Astrocyte (in vitro differentiated cells and primary cell): ENCODE results near the gene LRP1B. TPM values are rescaled to one million over a fixed set of nuclear protein-coding genes. Genes with fewer than 3 reads are reported as not detected.

ENCODE experiments used
- DNase-seq: peaks from one replicate; pipeline ENCODE4 v3.0.0-alpha.2; 2010; ENCODE audit warnings: low read depth
- FAIRE-seq: peaks from 2 replicates; lab custom pipeline; 2011; peaks lifted over from hg19 to GRCh38; lab: Jason Lieb, UNC
- H2AFZ ChIP-seq: 2 replicates; pipeline ENCODE4 v1.6.0; 2012; ENCODE audit warnings: low read depth, low read length, inconsistent platforms
- H3K27ac ChIP-seq: 2 replicates; pipeline ENCODE4 v1.5.1; 2011; ENCODE audit warnings: low read depth, low read length, inconsistent platforms
- H3K27me3 ChIP-seq: 2 replicates; pipeline ENCODE4 v1.6.0; 2011; ENCODE audit warnings: low read length, inconsistent platforms; ENCODE audit not compliant: insufficient read depth
- H3K36me3 ChIP-seq: 2 replicates; pipeline ENCODE4 v1.5.1; 2011; ENCODE audit warnings: low read length, inconsistent platforms; ENCODE audit not compliant: insufficient read depth
- H3K4me1 ChIP-seq: 2 replicates; pipeline ENCODE4 v1.5.1; 2011; ENCODE audit warnings: low read length, inconsistent platforms; ENCODE audit not compliant: insufficient read depth
- H3K4me2 ChIP-seq: 2 replicates; pipeline ENCODE4 v1.6.0; 2012; ENCODE audit warnings: low read length, inconsistent platforms
- H3K4me3 ChIP-seq: 2 replicates; pipeline ENCODE4 v1.5.1; 2011; ENCODE audit warnings: low read depth, mild to moderate bottlenecking, low read length, inconsistent platforms; ENCODE audit not compliant: insufficient read depth
- H3K79me2 ChIP-seq: 2 replicates; pipeline ENCODE4 v1.6.0; 2012; ENCODE audit warnings: mild to moderate bottlenecking, low read length, inconsistent platforms; ENCODE audit not compliant: insufficient read depth
- H3K9ac ChIP-seq: 2 replicates; pipeline ENCODE4 v1.6.0; 2012; ENCODE audit warnings: mild to moderate bottlenecking, low read length, inconsistent platforms
- H3K9me3 ChIP-seq: 2 replicates; pipeline ENCODE4 v1.5.1; 2012; ENCODE audit warnings: low read depth, mild to moderate bottlenecking, low read length, inconsistent platforms; ENCODE audit not compliant: insufficient read depth
- H4K20me1 ChIP-seq: 2 replicates; pipeline ENCODE4 v1.6.0; 2012; ENCODE audit warnings: low read length, inconsistent platforms; ENCODE audit not compliant: insufficient read depth
- H3K27ac Mint-ChIP-seq: one replicate; pipeline ENCODE4 v1.8.0; 2021; ENCODE audit warnings: mild to moderate bottlenecking, mixed read lengths; ENCODE audit not compliant: unreplicated experiment
- H3K27me3 Mint-ChIP-seq: one replicate; pipeline ENCODE4 v1.8.0; 2021; ENCODE audit warnings: low read depth, mixed read lengths; ENCODE audit not compliant: unreplicated experiment
- H3K36me3 Mint-ChIP-seq: one replicate; pipeline ENCODE4 v1.8.0; 2021; ENCODE audit warnings: low read depth, mixed read lengths; ENCODE audit not compliant: unreplicated experiment
- H3K4me1 Mint-ChIP-seq: one replicate; pipeline ENCODE4 v1.8.0; 2021; ENCODE audit warnings: low read depth, mixed read lengths; ENCODE audit not compliant: unreplicated experiment
- H3K4me3 Mint-ChIP-seq: one replicate; pipeline ENCODE4 v1.8.0; 2021; ENCODE audit warnings: mild to moderate bottlenecking, moderate library complexity, mixed read lengths; ENCODE audit not compliant: unreplicated experiment
- H3K9me3 Mint-ChIP-seq: one replicate; pipeline ENCODE4 v1.8.0; 2021; ENCODE audit warnings: mild to moderate bottlenecking, mixed read lengths; ENCODE audit not compliant: unreplicated experiment
- EZH2 ChIP-seq: IDR thresholded peaks from 2 replicates; pipeline ENCODE4 v1.6.1; 2012; ENCODE audit warnings: mild to moderate bottlenecking, low read length, inconsistent platforms; ENCODE audit not compliant: insufficient read depth
- total RNA-seq: library from RNA; stranded (reverse); gene quantifications from 2 replicates; pipeline ENCODE4 v1.2.1, GENCODE V29; 2021
- TF ChIP-seq, protein P1 (sequence below): IDR thresholded peaks from 2 replicates; pipeline ENCODE4 v1.5.1; 2011; ENCODE audit warnings: low read depth, mild to moderate bottlenecking, inconsistent platforms, low read length, moderate library complexity; ENCODE audit not compliant: insufficient read depth

The LRP1B gene
- total RNA-seq, 1 donor from 2014 or later, result 1.5 TPM

GRCh38 chr2:141506135-141506534 is 624.7 kb downstream of the LRP1B start:
- DNase-seq (no peak), FAIRE-seq (no peak)
- Histone ChIP-seq H3K4me1 (no peaks in the 10 kb centered on the region), H3K79me2 (no peaks in the 10 kb centered on the region), H3K9me3 (no peaks in the 10 kb centered on the region), H3K27me3 (no peaks in the 10 kb centered on the region), H3K27ac (no peak overlapping the region), H4K20me1 (no peaks in the 10 kb centered on the region), H2AFZ (no peak overlapping the region), H3K4me2 (no peak overlapping the region), H3K4me3 (no peak overlapping the region), H3K9ac (no peak overlapping the region), H3K36me3 (no peaks in the 10 kb centered on the region)
- no peaks in the 10 kb centered on the region for H3K27me3 Mint-ChIP-seq
- TF ChIP-seq, protein P1, sequence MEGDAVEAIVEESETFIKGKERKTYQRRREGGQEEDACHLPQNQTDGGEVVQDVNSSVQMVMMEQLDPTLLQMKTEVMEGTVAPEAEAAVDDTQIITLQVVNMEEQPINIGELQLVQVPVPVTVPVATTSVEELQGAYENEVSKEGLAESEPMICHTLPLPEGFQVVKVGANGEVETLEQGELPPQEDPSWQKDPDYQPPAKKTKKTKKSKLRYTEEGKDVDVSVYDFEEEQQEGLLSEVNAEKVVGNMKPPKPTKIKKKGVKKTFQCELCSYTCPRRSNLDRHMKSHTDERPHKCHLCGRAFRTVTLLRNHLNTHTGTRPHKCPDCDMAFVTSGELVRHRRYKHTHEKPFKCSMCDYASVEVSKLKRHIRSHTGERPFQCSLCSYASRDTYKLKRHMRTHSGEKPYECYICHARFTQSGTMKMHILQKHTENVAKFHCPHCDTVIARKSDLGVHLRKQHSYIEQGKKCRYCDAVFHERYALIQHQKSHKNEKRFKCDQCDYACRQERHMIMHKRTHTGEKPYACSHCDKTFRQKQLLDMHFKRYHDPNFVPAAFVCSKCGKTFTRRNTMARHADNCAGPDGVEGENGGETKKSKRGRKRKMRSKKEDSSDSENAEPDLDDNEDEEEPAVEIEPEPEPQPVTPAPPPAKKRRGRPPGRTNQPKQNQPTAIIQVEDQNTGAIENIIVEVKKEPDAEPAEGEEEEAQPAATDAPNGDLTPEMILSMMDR, result no peak
- TF ChIP-seq EZH2, result no peak
- no peaks in the 10 kb centered on the region for H3K9me3 Mint-ChIP-seq
- H3K27ac Mint-ChIP-seq, result no peak overlapping the region
- H3K36me3 Mint-ChIP-seq, result no peaks in the 10 kb centered on the region
- peaks cover 27% of the 10 kb centered on the region for H3K4me1 Mint-ChIP-seq
- H3K4me3 Mint-ChIP-seq, result no peak overlapping the region

DNA sequence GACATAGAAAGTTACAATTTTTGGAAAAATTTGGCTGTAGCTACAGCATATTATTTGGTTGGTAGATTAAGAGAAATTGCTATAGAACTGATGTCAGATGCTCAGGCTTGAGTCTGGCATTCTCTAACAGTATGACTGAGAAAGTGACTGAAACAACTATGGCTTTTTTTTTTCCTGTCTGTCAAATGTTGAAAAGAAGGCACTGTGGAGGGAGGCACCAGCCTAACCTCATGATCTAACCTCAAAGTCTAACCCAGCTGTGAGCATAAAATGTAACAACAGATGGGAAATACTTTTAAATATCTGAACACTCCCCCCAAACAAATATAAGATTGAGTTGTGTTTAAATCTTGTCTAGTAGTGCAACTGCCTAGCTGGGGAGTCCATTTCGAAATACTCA is 629.1 kb downstream of the LRP1B start:
- Histone ChIP-seq H3K9me3 (no peaks in the 10 kb centered on the region), H3K36me3 (no peaks in the 10 kb centered on the region), H3K9ac (no peak overlapping the region), H2AFZ (no peak overlapping the region), H3K4me2 (no peak overlapping the region), H3K27ac (no peak overlapping the region), H3K27me3 (no peaks in the 10 kb centered on the region), H3K4me3 (no peak overlapping the region), H4K20me1 (no peaks in the 10 kb centered on the region), H3K79me2 (no peaks in the 10 kb centered on the region), H3K4me1 (peaks cover 19% of the 10 kb centered on the region)
- Mint-ChIP-seq H3K9me3 (no peaks in the 10 kb centered on the region), H3K27me3 (no peaks in the 10 kb centered on the region), H3K4me3 (no peak overlapping the region), H3K27ac (no peak overlapping the region), H3K36me3 (no peaks in the 10 kb centered on the region), H3K4me1 (peaks cover 38% of the 10 kb centered on the region)
- DNase-seq (no peak), FAIRE-seq (no peak)
- TF ChIP-seq, protein P1, result no peak
- TF ChIP-seq EZH2, result no peak

DNA sequence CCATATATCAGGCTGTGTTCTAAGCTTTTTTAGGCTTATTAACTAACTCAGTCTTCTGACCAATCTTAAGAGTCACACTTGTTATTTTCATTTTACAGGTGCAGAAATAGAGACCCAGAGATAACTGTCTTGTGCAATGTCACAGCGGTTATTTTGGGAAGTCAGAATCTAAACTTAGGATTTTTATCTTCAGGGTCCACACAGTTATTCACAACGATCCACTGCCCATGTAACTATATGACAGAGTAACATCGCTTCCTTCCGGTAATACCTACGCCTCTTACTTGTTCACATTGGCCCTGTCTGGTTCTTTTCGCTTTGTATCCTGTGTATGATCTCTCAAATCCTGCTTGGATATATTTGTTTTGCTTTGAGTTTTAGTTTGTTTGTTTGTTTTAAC is 631.7 kb downstream of the LRP1B start:
- peak overlapping the region; percentile 91 for H3K27ac Mint-ChIP-seq
- DNase-seq, result no peak
- H3K27me3 Mint-ChIP-seq, result no peaks in the 10 kb centered on the region
- Histone ChIP-seq H3K27ac (peak overlapping the region; percentile 2), H3K36me3 (no peaks in the 10 kb centered on the region), H3K27me3 (no peaks in the 10 kb centered on the region), H4K20me1 (no peaks in the 10 kb centered on the region), H3K4me3 (no peak overlapping the region), H3K79me2 (no peaks in the 10 kb centered on the region), H3K4me1 (peaks cover 19% of the 10 kb centered on the region), H3K9me3 (no peaks in the 10 kb centered on the region), H3K9ac (no peak overlapping the region), H2AFZ (no peak overlapping the region), H3K4me2 (peak overlapping the region; percentile 42)
- H3K36me3 Mint-ChIP-seq, result no peaks in the 10 kb centered on the region
- TF ChIP-seq, protein P1, result no peak
- no peak for FAIRE-seq
- H3K9me3 Mint-ChIP-seq, result no peaks in the 10 kb centered on the region
- no peak overlapping the region for H3K4me3 Mint-ChIP-seq
- peaks cover 35% of the 10 kb centered on the region for H3K4me1 Mint-ChIP-seq
